Thyroid gland (tissue), 4 donors: ENCODE measurements around the gene GJD4.

ENCODE experiments used
- CTCF ChIP-seq, 6 experiments: fragments of 200-600 bp in 3 of 6; fragments of 450-650 bp in 3 of 6; sonication (generic) in 3 of 6; IDR thresholded peaks; one replicate each; pipeline ENCODE4 v1.5.1; 2016 to 2019; ENCODE audit warnings: antibody characterized with exemption in 6 of 6, mild to moderate bottlenecking in 2 of 6, inconsistent platforms in 1 of 6, moderate library complexity in 1 of 6
- POLR2A ChIP-seq, 2 donors: fragments of 450-650 bp; IDR thresholded peaks; one replicate each; pipeline ENCODE4 v1.6.1; 2017; ENCODE audit warnings: antibody characterized with exemption in 2 of 2, mild to moderate bottlenecking in 2 of 2, moderate library complexity in 1 of 2

GRCh38 chr10:35632027-35632426, 26.9 kb downstream of the GJD4 start:
- TF ChIP-seq CTCF (IDR thresholded peaks at IDR 0.05) (peak in 2 of 6 experiments; percentile 12 to 19), POLR2A (IDR thresholded peaks at IDR 0.05) (no peak)
